Prostate gland (tissue), 2 donors: ENCODE results near the gene KRT86.

ENCODE experiments used
- CTCF ChIP-seq, 4 experiments: fragments of 200-600 bp in 2 of 4; fragments of 450-650 bp in 2 of 4; sonication (generic) in 2 of 4; IDR thresholded peaks; 1 replicate in 3 of 4; 2 replicates in 1 of 4; pipeline ENCODE4 v1.5.1; 2016 to 2019; ENCODE audit warnings: antibody characterized with exemption in 4 of 4, mild to moderate bottlenecking in 2 of 4, moderate library complexity in 2 of 4
- POLR2AphosphoS5 ChIP-seq: sonication (generic); formaldehyde crosslinking; IDR thresholded peaks from one replicate; pipeline ENCODE4 v1.6.1; 2017; ENCODE audit warnings: antibody characterized with exemption

- TF ChIP-seq CTCF (IDR thresholded peaks at IDR 0.05) (no peak), POLR2AphosphoS5 (no peak)
These were observed 45.5 kb upstream of the KRT86 start for GRCh38 chr12:52228931-52229330.
